ENCODE measurements around the gene MACROD2.

The MACROD2 gene

DNA sequence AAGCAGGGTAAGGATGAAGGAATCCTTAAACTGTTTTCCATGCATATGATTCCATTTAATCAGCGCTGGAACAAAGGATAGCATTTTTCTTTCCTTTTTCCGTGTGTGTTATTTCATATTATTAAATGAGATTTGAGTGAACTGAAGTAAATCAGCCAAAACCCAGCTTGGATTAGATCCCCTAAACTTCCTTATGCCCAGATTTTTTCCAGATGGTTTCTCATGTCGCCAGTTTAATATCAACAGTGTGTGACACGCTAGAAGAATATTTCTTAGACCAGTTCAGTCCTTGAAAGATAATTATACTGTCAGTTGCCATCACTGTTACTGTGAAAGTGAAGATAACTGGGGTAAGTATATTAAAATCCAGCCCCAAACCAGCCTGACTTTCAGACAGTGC is 1568.5 kb downstream of the MACROD2 start:
- DNase-seq (ENCODE audit: insufficient read length, low spot score), result no peak
- FAIRE-seq, result no peak
- TF ChIP-seq PAX5 (IDR thresholded peaks at IDR 0.05; ENCODE audit: insufficient read depth, low read length, severe bottlenecking) (no peak), POLR2A (IDR thresholded peaks at IDR 0.05; ENCODE audit: low read depth, low read length) (no peak), TAF1 (IDR thresholded peaks at IDR 0.05; ENCODE audit: low read depth, low read length) (no peak), POLR2AphosphoS5 (IDR thresholded peaks at IDR 0.05; ENCODE audit: low read depth, low read length) (no peak), SPI1 (IDR thresholded peaks at IDR 0.05; ENCODE audit: low read depth, low read length) (no peak), POU2F2 (IDR thresholded peaks at IDR 0.05; ENCODE audit: low read depth, low read length) (no peak)

DNA sequence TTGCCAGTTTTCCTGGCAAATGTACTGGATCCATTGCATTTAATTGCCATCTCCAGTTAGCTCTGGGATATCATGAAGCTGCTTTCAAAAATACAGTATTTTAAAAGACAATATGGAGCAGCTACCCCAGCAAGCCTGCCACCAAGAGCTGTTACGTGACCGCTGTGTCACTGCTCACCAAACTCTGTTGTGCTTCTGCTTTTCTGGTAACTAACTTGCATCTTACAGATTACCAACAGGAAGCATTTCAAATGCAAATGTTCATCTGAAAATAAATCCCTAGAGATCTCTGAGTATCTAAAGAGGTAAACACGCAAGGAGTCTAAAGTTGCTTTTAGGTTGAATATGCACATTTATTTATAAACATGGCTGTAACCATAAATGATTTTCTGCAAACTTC is 1569.7 kb downstream of the MACROD2 start:
- FAIRE-seq, result no peak
- no peak for DNase-seq (ENCODE audit: insufficient read length, low spot score)
- TF ChIP-seq SPI1 (IDR thresholded peaks at IDR 0.05; ENCODE audit: low read depth, low read length), result no peak
- no peak for TF ChIP-seq PAX5 (IDR thresholded peaks at IDR 0.05; ENCODE audit: insufficient read depth, low read length, severe bottlenecking)
- TF ChIP-seq POU2F2 (IDR thresholded peaks at IDR 0.05; ENCODE audit: low read depth, low read length), result no peak
- TF ChIP-seq TAF1 (IDR thresholded peaks at IDR 0.05; ENCODE audit: low read depth, low read length), result no peak
- no peak for TF ChIP-seq POLR2AphosphoS5 (IDR thresholded peaks at IDR 0.05; ENCODE audit: low read depth, low read length)
- no peak for TF ChIP-seq POLR2A (IDR thresholded peaks at IDR 0.05; ENCODE audit: low read depth, low read length)

DNA sequence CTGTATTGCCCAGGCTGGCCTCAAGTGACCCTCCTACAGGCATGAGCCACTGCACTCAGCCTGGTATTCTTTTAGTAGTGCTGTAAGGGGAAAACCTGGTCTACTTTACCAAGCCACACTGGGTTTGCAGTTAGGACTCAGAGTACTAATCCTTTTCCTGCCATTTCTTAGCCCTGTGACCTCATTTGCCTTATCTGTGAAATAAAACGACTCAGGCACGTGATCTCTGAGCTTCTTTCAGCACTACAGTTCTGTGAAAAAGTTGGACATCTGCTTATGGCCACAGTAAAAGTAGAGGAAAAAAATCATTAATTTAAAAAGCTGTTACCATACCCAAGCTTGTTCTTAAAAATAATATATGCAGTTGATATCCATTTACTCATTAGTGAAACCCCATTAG is 1570.5 kb downstream of the MACROD2 start:
- DNase-seq (ENCODE audit: insufficient read length, low spot score) (no peak), FAIRE-seq (no peak)
- no peak for TF ChIP-seq PAX5 (IDR thresholded peaks at IDR 0.05; ENCODE audit: insufficient read depth, low read length, severe bottlenecking)
- no peak for TF ChIP-seq POLR2A (IDR thresholded peaks at IDR 0.05; ENCODE audit: low read depth, low read length)
- TF ChIP-seq POU2F2 (IDR thresholded peaks at IDR 0.05; ENCODE audit: low read depth, low read length), result no peak
- no peak for TF ChIP-seq POLR2AphosphoS5 (IDR thresholded peaks at IDR 0.05; ENCODE audit: low read depth, low read length)
- TF ChIP-seq SPI1 (IDR thresholded peaks at IDR 0.05; ENCODE audit: low read depth, low read length), result no peak
- TF ChIP-seq TAF1 (IDR thresholded peaks at IDR 0.05; ENCODE audit: low read depth, low read length), result no peak

GRCh38 chr20:15567219-15567618 is 1571.9 kb downstream of the MACROD2 start:
- TF ChIP-seq PAX5 (IDR thresholded peaks at IDR 0.05; ENCODE audit: insufficient read depth, low read length, severe bottlenecking) (no peak), POLR2AphosphoS5 (IDR thresholded peaks at IDR 0.05; ENCODE audit: low read depth, low read length) (no peak), TAF1 (IDR thresholded peaks at IDR 0.05; ENCODE audit: low read depth, low read length) (no peak), SPI1 (IDR thresholded peaks at IDR 0.05; ENCODE audit: low read depth, low read length) (no peak)
- FAIRE-seq, result no peak
- DNase-seq (ENCODE audit: insufficient read length, low spot score), result no peak

GRCh38 chr20:15570156-15570555 is 1574.8 kb downstream of the MACROD2 start:
- FAIRE-seq, result no peak
- no peak for DNase-seq (ENCODE audit: insufficient read length, low spot score)
- TF ChIP-seq PAX5 (IDR thresholded peaks at IDR 0.05; ENCODE audit: insufficient read depth, low read length, severe bottlenecking) (no peak), POLR2A (IDR thresholded peaks at IDR 0.05; ENCODE audit: low read depth, low read length) (no peak), SPI1 (IDR thresholded peaks at IDR 0.05; ENCODE audit: low read depth, low read length) (no peak), TAF1 (IDR thresholded peaks at IDR 0.05; ENCODE audit: low read depth, low read length) (no peak), POLR2AphosphoS5 (IDR thresholded peaks at IDR 0.05; ENCODE audit: low read depth, low read length) (no peak), POU2F2 (IDR thresholded peaks at IDR 0.05; ENCODE audit: low read depth, low read length) (no peak)

GRCh38 chr20:15571056-15571455 is 1575.7 kb downstream of the MACROD2 start:
- TF ChIP-seq SPI1 (IDR thresholded peaks at IDR 0.05; ENCODE audit: low read depth, low read length) (no peak), PAX5 (IDR thresholded peaks at IDR 0.05; ENCODE audit: insufficient read depth, low read length, severe bottlenecking) (no peak), TAF1 (IDR thresholded peaks at IDR 0.05; ENCODE audit: low read depth, low read length) (no peak), POLR2AphosphoS5 (IDR thresholded peaks at IDR 0.05; ENCODE audit: low read depth, low read length) (no peak), POLR2A (IDR thresholded peaks at IDR 0.05; ENCODE audit: low read depth, low read length) (no peak), POU2F2 (IDR thresholded peaks at IDR 0.05; ENCODE audit: low read depth, low read length) (no peak)
- DNase-seq (ENCODE audit: insufficient read length, low spot score) (no peak), FAIRE-seq (no peak)

DNA sequence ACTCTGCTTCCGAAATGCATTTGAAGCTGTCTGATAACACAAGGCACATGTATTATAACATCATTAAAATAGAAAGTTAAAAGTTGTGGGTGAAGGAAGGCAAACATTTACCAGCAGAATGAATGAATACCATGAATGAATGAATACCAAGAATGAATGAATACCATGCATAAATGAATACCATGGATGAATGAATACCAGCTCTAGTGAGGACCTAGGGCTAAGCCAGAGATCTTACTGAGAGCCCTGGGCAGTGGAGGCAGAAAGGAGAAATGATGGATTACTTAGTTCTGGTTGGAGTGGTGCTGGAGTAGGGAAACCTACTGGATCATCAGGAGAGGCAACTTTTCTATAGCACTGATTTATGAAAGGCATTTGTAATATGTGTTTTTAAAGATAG is 1579.9 kb downstream of the MACROD2 start:
- DNase-seq (ENCODE audit: insufficient read length, low spot score), result no peak
- no peak for TF ChIP-seq POU2F2 (IDR thresholded peaks at IDR 0.05; ENCODE audit: low read depth, low read length)
- no peak for TF ChIP-seq POLR2AphosphoS5 (IDR thresholded peaks at IDR 0.05; ENCODE audit: low read depth, low read length)
- no peak for TF ChIP-seq PAX5 (IDR thresholded peaks at IDR 0.05; ENCODE audit: insufficient read depth, low read length, severe bottlenecking)
- no peak for TF ChIP-seq POLR2A (IDR thresholded peaks at IDR 0.05; ENCODE audit: low read depth, low read length)
- no peak for TF ChIP-seq TAF1 (IDR thresholded peaks at IDR 0.05; ENCODE audit: low read depth, low read length)
- no peak for TF ChIP-seq SPI1 (IDR thresholded peaks at IDR 0.05; ENCODE audit: low read depth, low read length)
- FAIRE-seq, result no peak

DNA sequence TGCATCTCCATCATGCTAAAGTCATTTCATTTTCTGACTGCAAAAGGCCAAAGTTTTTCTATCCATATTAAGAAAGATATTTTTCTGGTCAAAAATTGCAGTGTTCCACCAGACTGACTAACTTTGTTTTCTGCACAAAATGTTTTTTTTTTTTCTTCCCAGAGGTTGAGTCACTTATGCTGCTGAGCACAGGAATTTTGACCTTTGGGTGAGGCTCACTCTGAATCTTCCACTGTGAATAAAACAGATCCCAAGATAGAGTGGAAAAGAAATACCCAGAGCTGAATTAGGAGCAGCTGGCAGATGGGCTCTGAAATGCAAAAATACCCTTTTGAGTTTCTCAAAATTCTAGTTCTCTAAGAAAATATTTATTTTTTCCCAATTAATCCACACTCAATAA is 1581.1 kb downstream of the MACROD2 start:
- no peak for TF ChIP-seq SPI1 (IDR thresholded peaks at IDR 0.05; ENCODE audit: low read depth, low read length)
- TF ChIP-seq TAF1 (IDR thresholded peaks at IDR 0.05; ENCODE audit: low read depth, low read length), result no peak
- no peak for TF ChIP-seq POU2F2 (IDR thresholded peaks at IDR 0.05; ENCODE audit: low read depth, low read length)
- TF ChIP-seq PAX5 (IDR thresholded peaks at IDR 0.05; ENCODE audit: insufficient read depth, low read length, severe bottlenecking), result no peak
- TF ChIP-seq POLR2AphosphoS5 (IDR thresholded peaks at IDR 0.05; ENCODE audit: low read depth, low read length), result no peak
- TF ChIP-seq POLR2A (IDR thresholded peaks at IDR 0.05; ENCODE audit: low read depth, low read length), result no peak
- FAIRE-seq, result no peak
- DNase-seq (ENCODE audit: insufficient read length, low spot score), result no peak

DNA sequence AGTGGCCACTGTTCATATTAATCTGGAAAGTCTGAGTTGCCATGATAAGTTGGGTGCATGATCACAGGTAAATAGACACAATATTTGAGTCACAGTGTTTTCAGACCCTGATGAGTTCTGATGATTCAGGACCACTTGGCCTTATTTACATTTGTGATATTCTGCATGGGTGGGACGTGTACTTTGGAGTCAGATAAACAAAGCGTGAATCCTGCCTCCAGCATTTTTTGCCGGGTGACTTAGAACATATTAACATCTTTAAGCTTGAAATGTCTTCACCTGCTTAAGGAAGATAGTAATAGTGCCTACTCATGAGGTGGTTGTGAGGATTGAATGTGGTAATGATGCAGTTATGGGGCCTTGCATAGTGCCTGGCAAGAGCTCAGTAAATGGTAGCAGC is 1582.8 kb downstream of the MACROD2 start:
- no peak for TF ChIP-seq POLR2AphosphoS5 (IDR thresholded peaks at IDR 0.05; ENCODE audit: low read depth, low read length)
- TF ChIP-seq PAX5 (IDR thresholded peaks at IDR 0.05; ENCODE audit: insufficient read depth, low read length, severe bottlenecking), result no peak
- DNase-seq (ENCODE audit: insufficient read length, low spot score) (no peak), FAIRE-seq (no peak)

DNA sequence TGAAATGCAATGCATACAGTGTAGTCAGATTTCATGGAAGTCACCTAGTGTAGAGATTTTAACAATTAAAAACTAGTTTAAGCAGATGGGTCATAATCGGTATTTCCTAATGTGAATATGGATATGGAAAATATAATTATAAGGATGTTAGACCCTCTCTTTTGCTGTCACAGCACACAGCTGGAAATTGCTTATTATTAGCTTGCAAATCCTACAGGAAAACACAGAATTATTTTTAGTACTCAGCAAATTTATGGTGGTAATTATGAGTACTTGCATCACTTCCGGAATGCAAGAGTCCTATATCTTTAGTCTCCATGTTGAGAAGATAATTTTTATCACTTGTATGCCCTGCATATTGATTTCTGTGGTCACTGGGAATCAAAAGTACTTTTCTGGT is 1584.4 kb downstream of the MACROD2 start:
- TF ChIP-seq SPI1 (IDR thresholded peaks at IDR 0.05; ENCODE audit: low read depth, low read length) (no peak), POLR2A (IDR thresholded peaks at IDR 0.05; ENCODE audit: low read depth, low read length) (no peak), PAX5 (IDR thresholded peaks at IDR 0.05; ENCODE audit: insufficient read depth, low read length, severe bottlenecking) (no peak), TAF1 (IDR thresholded peaks at IDR 0.05; ENCODE audit: low read depth, low read length) (no peak), POLR2AphosphoS5 (IDR thresholded peaks at IDR 0.05; ENCODE audit: low read depth, low read length) (no peak), POU2F2 (IDR thresholded peaks at IDR 0.05; ENCODE audit: low read depth, low read length) (no peak)
- no peak for DNase-seq (ENCODE audit: insufficient read length, low spot score)
- no peak for FAIRE-seq
